Trophoblast cell (in vitro differentiated cells and primary cell): ENCODE measurements around the gene SLC6A9.

Experiments
- DNase-seq, 2 donors: peaks; one replicate each; pipeline ENCODE4 v3.0.0-alpha.2; 2016
- H2AFZ ChIP-seq: 2 replicates; pipeline ENCODE4 v1.6.1; 2013; ENCODE audit warnings: low read length, moderate library complexity, mild to moderate bottlenecking; ENCODE audit not compliant: insufficient read depth, poor library complexity
- H2AK5ac ChIP-seq: 2 replicates; pipeline ENCODE4 v1.6.1; 2013; ENCODE audit warnings: mild to moderate bottlenecking, low read length
- H2BK120ac ChIP-seq: 2 replicates; pipeline ENCODE4 v1.6.1; 2013; ENCODE audit warnings: low read length, mild to moderate bottlenecking, moderate library complexity; ENCODE audit not compliant: insufficient read depth, poor library complexity
- H2BK12ac ChIP-seq: 2 replicates; pipeline ENCODE4 v1.6.1; 2013; ENCODE audit warnings: mild to moderate bottlenecking, low read length, moderate library complexity
- H2BK5ac ChIP-seq: 2 replicates; pipeline ENCODE4 v1.6.1; 2013; ENCODE audit warnings: low read length, low read depth, moderate library complexity, mild to moderate bottlenecking; ENCODE audit not compliant: poor library complexity
- H3K14ac ChIP-seq: 2 replicates; pipeline ENCODE4 v1.6.1; 2013; ENCODE audit warnings: mild to moderate bottlenecking, low read length
- H3K18ac ChIP-seq: 2 replicates; pipeline ENCODE4 v1.6.1; 2013; ENCODE audit warnings: mild to moderate bottlenecking, low read length
- H3K23ac ChIP-seq: 2 replicates; pipeline ENCODE4 v1.6.1; 2013; ENCODE audit warnings: low read length
- H3K27ac ChIP-seq: 2 replicates; pipeline ENCODE4 v1.5.1; 2013; ENCODE audit warnings: low read depth, mild to moderate bottlenecking, inconsistent platforms, low read length, moderate library complexity
- H3K27me3 ChIP-seq: 2 replicates; pipeline ENCODE4 v1.6.1; 2013; ENCODE audit warnings: inconsistent platforms, mild to moderate bottlenecking, low read length, moderate library complexity; ENCODE audit not compliant: insufficient read depth
- H3K36me3 ChIP-seq, 2 experiments: 1 replicate in 1 of 2; 2 replicates in 1 of 2; pipeline ENCODE4 v1.6.1; 2013; ENCODE audit warnings: low read length in 2 of 2, mild to moderate bottlenecking in 2 of 2, moderate library complexity in 1 of 2; ENCODE audit not compliant: insufficient read depth in 2 of 2, control insufficient read depth in 1 of 2
- H3K4ac ChIP-seq: 2 replicates; pipeline ENCODE4 v1.6.1; 2013; ENCODE audit warnings: low read depth, mild to moderate bottlenecking, low read length, moderate library complexity
- H3K4me1 ChIP-seq, 2 experiments: 1 replicate in 1 of 2; 2 replicates in 1 of 2; pipeline ENCODE4 v1.6.1; 2013; ENCODE audit warnings: low read length in 2 of 2, mild to moderate bottlenecking in 2 of 2, moderate library complexity in 1 of 2; ENCODE audit not compliant: insufficient read depth in 2 of 2, control insufficient read depth in 1 of 2
- H3K4me2 ChIP-seq: 2 replicates; pipeline ENCODE4 v1.6.1; 2013; ENCODE audit warnings: inconsistent platforms, mild to moderate bottlenecking, low read length, moderate library complexity
- H3K4me3 ChIP-seq: 2 replicates; pipeline ENCODE4 v1.5.1; 2013; ENCODE audit warnings: mild to moderate bottlenecking, low read depth, low read length, inconsistent platforms
- H3K79me1 ChIP-seq: one replicate; pipeline ENCODE4 v1.6.1; 2013; ENCODE audit warnings: low read length
- H3K79me2 ChIP-seq: 2 replicates; pipeline ENCODE4 v1.6.1; 2013; ENCODE audit warnings: low read length, mild to moderate bottlenecking; ENCODE audit not compliant: control insufficient read depth, insufficient read depth, poor library complexity
- H3K9ac ChIP-seq: 2 replicates; pipeline ENCODE4 v1.6.1; 2013; ENCODE audit warnings: mild to moderate bottlenecking, low read length
- H3K9me3 ChIP-seq: 2 replicates; pipeline ENCODE4 v1.6.1; 2013; ENCODE audit warnings: low read depth, mild to moderate bottlenecking, control low read depth, inconsistent platforms, low read length; ENCODE audit not compliant: insufficient read depth
- H4K12ac ChIP-seq: 2 replicates; pipeline ENCODE4 v1.6.1; 2013; ENCODE audit warnings: low read depth, mild to moderate bottlenecking, low read length, moderate library complexity
- H4K8ac ChIP-seq: 2 replicates; pipeline ENCODE4 v1.6.1; 2013; ENCODE audit warnings: low read depth, mild to moderate bottlenecking, low read length, moderate library complexity
- H4K91ac ChIP-seq: one replicate; pipeline ENCODE4 v1.6.1; 2013; ENCODE audit warnings: low read depth, mild to moderate bottlenecking, low read length, moderate library complexity
- WGBS: extraction: QIAGEN DNeasy Blood & Tissue Kit; methylation state at CpG from one replicate; pipeline ENCODE4 v1.1.7; 2013; ENCODE audit warnings: missing lambda C conversion rate; ENCODE audit not compliant: insufficient read length, insufficient coverage; ENCODE audit errors: extremely low coverage; 5-methylcytosine and 5-hydroxymethylcytosine counted together

Gene SLC6A9

GRCh38 chr1:44002606-44003157 is 28.6 kb downstream of the SLC6A9 start:
- H2BK5ac ChIP-seq, result no peak overlapping the region
- H2AFZ ChIP-seq, result no peak overlapping the region
- H3K14ac ChIP-seq, result no peak overlapping the region
- no peaks in the 10 kb centered on the region for H3K79me2 ChIP-seq
- H3K4me1 ChIP-seq, result no peaks in the 10 kb centered on the region
- H3K4ac ChIP-seq, result no peak overlapping the region
- H3K4me3 ChIP-seq, result no peak overlapping the region
- no peaks in the 10 kb centered on the region for H3K79me1 ChIP-seq
- no peaks in the 10 kb centered on the region for H3K9me3 ChIP-seq
- H4K8ac ChIP-seq, result no peak overlapping the region
- no peaks in the 10 kb centered on the region for H3K27me3 ChIP-seq
- no peak overlapping the region for H2BK120ac ChIP-seq
- DNase-seq, result no peak
- no peak overlapping the region for H4K91ac ChIP-seq
- no peak overlapping the region for H2BK12ac ChIP-seq
- no peak overlapping the region for H3K18ac ChIP-seq
- H3K27ac ChIP-seq, result no peak overlapping the region
- H3K36me3 ChIP-seq, result no peaks in the 10 kb centered on the region
- H2AK5ac ChIP-seq, result no peak overlapping the region
- no peak overlapping the region for H3K23ac ChIP-seq
- no peak overlapping the region for H4K12ac ChIP-seq
- H3K4me2 ChIP-seq, result no peak overlapping the region
- no CpG with 5 or more reads among the region's 14 CpGs for WGBS
- H3K9ac ChIP-seq, result no peak overlapping the region

- no peak overlapping the region for H3K14ac ChIP-seq
- H2BK12ac ChIP-seq, result no peak overlapping the region
- H3K36me3 ChIP-seq, result no peaks in the 10 kb centered on the region
- no peak overlapping the region for H3K4ac ChIP-seq
- DNase-seq, result no peak
- H4K91ac ChIP-seq, result no peak overlapping the region
- H4K8ac ChIP-seq, result no peak overlapping the region
- no peak overlapping the region for H2BK120ac ChIP-seq
- no peak overlapping the region for H2AFZ ChIP-seq
- no peak overlapping the region for H2AK5ac ChIP-seq
- no peaks in the 10 kb centered on the region for H3K27me3 ChIP-seq
- H3K27ac ChIP-seq, result no peak overlapping the region
- no peaks in the 10 kb centered on the region for H3K9me3 ChIP-seq
- H3K9ac ChIP-seq, result no peak overlapping the region
- H3K79me1 ChIP-seq, result no peaks in the 10 kb centered on the region
- H3K23ac ChIP-seq, result no peak overlapping the region
- H2BK5ac ChIP-seq, result no peak overlapping the region
- no peak overlapping the region for H4K12ac ChIP-seq
- H3K79me2 ChIP-seq, result no peaks in the 10 kb centered on the region
- H3K4me1 ChIP-seq, result no peaks in the 10 kb centered on the region
- no CpG with 5 or more reads among the region's 8 CpGs for WGBS
- H3K18ac ChIP-seq, result no peak overlapping the region
- H3K4me3 ChIP-seq, result no peak overlapping the region
- no peak overlapping the region for H3K4me2 ChIP-seq
These were observed 29.1 kb downstream of the SLC6A9 start for GRCh38 chr1:44002165-44002564.

- Histone ChIP-seq H3K4me3 (no peak overlapping the region), H2AFZ (no peak overlapping the region), H4K12ac (no peak overlapping the region), H3K18ac (no peak overlapping the region), H2BK5ac (no peak overlapping the region), H3K27ac (no peak overlapping the region), H4K8ac (no peak overlapping the region), H3K4me1 (no peaks in the 10 kb centered on the region), H4K91ac (no peak overlapping the region), H3K9me3 (no peaks in the 10 kb centered on the region), H3K23ac (no peak overlapping the region), H3K4me2 (no peak overlapping the region), H2BK12ac (no peak overlapping the region), H3K9ac (no peak overlapping the region), H2BK120ac (no peak overlapping the region), H3K36me3 (no peaks in the 10 kb centered on the region), H3K79me2 (no peaks in the 10 kb centered on the region), H3K4ac (no peak overlapping the region), H3K79me1 (no peaks in the 10 kb centered on the region), H3K14ac (no peak overlapping the region), H3K27me3 (no peaks in the 10 kb centered on the region), H2AK5ac (no peak overlapping the region)
- DNase-seq, result no peak
- no CpG with 5 or more reads among the region's 8 CpGs for WGBS
These were observed 31.1 kb downstream of the SLC6A9 start for GRCh38 chr1:44000122-44000665.

- Histone ChIP-seq H2BK12ac (no peak overlapping the region), H3K4me3 (no peak overlapping the region), H3K23ac (no peak overlapping the region), H3K14ac (no peak overlapping the region), H3K79me2 (no peaks in the 10 kb centered on the region), H3K79me1 (no peaks in the 10 kb centered on the region), H2AK5ac (no peak overlapping the region), H4K8ac (no peak overlapping the region), H3K4me2 (no peak overlapping the region), H3K4me1 (no peaks in the 10 kb centered on the region), H3K4ac (no peak overlapping the region), H3K36me3 (no peaks in the 10 kb centered on the region), H3K9ac (no peak overlapping the region), H3K9me3 (no peaks in the 10 kb centered on the region), H2AFZ (no peak overlapping the region), H3K18ac (no peak overlapping the region), H2BK5ac (no peak overlapping the region), H4K12ac (no peak overlapping the region), H3K27ac (no peak overlapping the region), H3K27me3 (no peaks in the 10 kb centered on the region), H2BK120ac (no peak overlapping the region), H4K91ac (no peak overlapping the region)
- DNase-seq, result no peak
- no CpG with 5 or more reads among the region's 8 CpGs for WGBS
These were observed 31.8 kb downstream of the SLC6A9 start for GRCh38 chr1:43999455-43999854.
